H9 (cell line): Measurements from ENCODE around the gene RIMBP2. TPM values are rescaled to one million over a fixed set of nuclear protein-coding genes. Genes with fewer than 3 reads are reported as not detected.

Source experiments
- DNase-seq: peaks from one replicate; pipeline ENCODE4 v3.0.0-alpha.2; 2017
- H2AFZ ChIP-seq: one replicate; pipeline ENCODE4 v1.6.1; 2013; ENCODE audit warnings: mild to moderate bottlenecking, low read length, control low read depth, moderate library complexity
- H2AK5ac ChIP-seq: 2 replicates; pipeline ENCODE4 v1.6.1; 2013; ENCODE audit warnings: low read length, control low read depth, mixed read lengths; ENCODE audit not compliant: insufficient read length
- H2BK120ac ChIP-seq: one replicate; pipeline ENCODE4 v1.6.1; 2013; ENCODE audit warnings: low read depth, mild to moderate bottlenecking, low read length, control low read depth, inconsistent platforms; ENCODE audit not compliant: poor library complexity, severe bottlenecking
- H2BK12ac ChIP-seq: 2 replicates; pipeline ENCODE4 v1.6.1; 2013; ENCODE audit warnings: low read length, control low read depth, mixed read lengths, low read depth; ENCODE audit not compliant: insufficient read length
- H2BK15ac ChIP-seq: 2 replicates; pipeline ENCODE4 v1.6.1; 2013; ENCODE audit warnings: low read depth, low read length, control low read depth
- H2BK20ac ChIP-seq: one replicate; pipeline ENCODE4 v1.6.1; 2013; ENCODE audit warnings: low read depth, mild to moderate bottlenecking, low read length, control low read depth, inconsistent platforms; ENCODE audit not compliant: poor library complexity, severe bottlenecking
- H2BK5ac ChIP-seq: 2 replicates; pipeline ENCODE4 v1.6.1; 2013; ENCODE audit warnings: low read length, control low read depth, mixed read lengths; ENCODE audit not compliant: insufficient read length
- H3K14ac ChIP-seq: 2 replicates; pipeline ENCODE4 v1.6.1; 2013; ENCODE audit warnings: low read length, control low read depth; ENCODE audit not compliant: insufficient read depth
- H3K18ac ChIP-seq: 2 replicates; pipeline ENCODE4 v1.6.1; 2013; ENCODE audit warnings: low read depth, mild to moderate bottlenecking, mixed read lengths, low read length, control low read depth; ENCODE audit not compliant: insufficient read length
- H3K23ac ChIP-seq: 2 replicates; pipeline ENCODE4 v1.6.1; 2013; ENCODE audit warnings: low read length, control low read depth, mixed read lengths, low read depth; ENCODE audit not compliant: insufficient read length
- H3K23me2 ChIP-seq: 2 replicates; pipeline ENCODE4 v1.6.1; 2013; ENCODE audit warnings: low read depth, mild to moderate bottlenecking, mixed read lengths, low read length, control low read depth; ENCODE audit not compliant: insufficient read length, poor library complexity, severe bottlenecking
- H3K27ac ChIP-seq: 2 replicates; pipeline ENCODE4 v1.5.1; 2013; ENCODE audit warnings: low read length, control low read depth, mixed read lengths, low read depth; ENCODE audit not compliant: insufficient read length
- H3K27me3 ChIP-seq: 2 replicates; pipeline ENCODE4 v1.6.1; 2013; ENCODE audit warnings: low read length, control low read depth, inconsistent platforms; ENCODE audit not compliant: insufficient read depth
- H3K4ac ChIP-seq: 2 replicates; pipeline ENCODE4 v1.6.1; 2013; ENCODE audit warnings: low read depth, mild to moderate bottlenecking, control low read depth, inconsistent platforms, low read length, moderate library complexity
- H3K4me1 ChIP-seq: 2 replicates; pipeline ENCODE4 v1.6.1; 2013; ENCODE audit warnings: low read length, control low read depth, inconsistent platforms; ENCODE audit not compliant: insufficient read depth
- H3K4me2 ChIP-seq: 2 replicates; pipeline ENCODE4 v1.6.1; 2013; ENCODE audit warnings: low read length, control low read depth, mixed read lengths; ENCODE audit not compliant: insufficient read length, insufficient read depth
- H3K56ac ChIP-seq: 2 replicates; pipeline ENCODE4 v1.6.1; 2013; ENCODE audit warnings: low read depth, mild to moderate bottlenecking, mixed read lengths, low read length, control low read depth; ENCODE audit not compliant: insufficient read length
- H3K79me1 ChIP-seq: 2 replicates; pipeline ENCODE4 v1.6.1; 2013; ENCODE audit warnings: low read depth, mild to moderate bottlenecking, moderate library complexity, low read length, control low read depth, inconsistent platforms; ENCODE audit not compliant: insufficient read depth, poor library complexity, severe bottlenecking
- H3K79me2 ChIP-seq: 2 replicates; pipeline ENCODE4 v1.6.1; 2013; ENCODE audit warnings: low read length, control low read depth, inconsistent platforms; ENCODE audit not compliant: insufficient read depth
- H3K9ac ChIP-seq: 2 replicates; pipeline ENCODE4 v1.6.1; 2013; ENCODE audit warnings: low read length, control low read depth, mixed read lengths; ENCODE audit not compliant: insufficient read length; ENCODE audit errors: extremely low read depth
- H3K9me3 ChIP-seq: one replicate; pipeline ENCODE4 v1.6.1; 2013; ENCODE audit warnings: low read depth, low read length, inconsistent platforms; ENCODE audit not compliant: control insufficient read depth
- H3T11ph ChIP-seq: one replicate; pipeline ENCODE4 v1.6.1; 2013; ENCODE audit warnings: mild to moderate bottlenecking, low read length, control low read depth, inconsistent platforms
- H4K20me1 ChIP-seq: one replicate; pipeline ENCODE4 v1.6.1; 2013; ENCODE audit not compliant: control insufficient read depth, insufficient read length, insufficient read depth
- H4K5ac ChIP-seq: 2 replicates; pipeline ENCODE4 v1.6.1; 2013; ENCODE audit warnings: low read depth, mild to moderate bottlenecking, mixed read lengths, low read length, control low read depth; ENCODE audit not compliant: insufficient read length
- H4K8ac ChIP-seq: replicated peaks from 2 replicates; pipeline ENCODE4 v1.6.1; 2013; ENCODE audit warnings: low read length, control low read depth, mixed read lengths, low read depth; ENCODE audit not compliant: insufficient read length
- H4K91ac ChIP-seq: 2 replicates; pipeline ENCODE4 v1.6.1; 2013; ENCODE audit warnings: low read depth, mild to moderate bottlenecking, moderate library complexity, mixed read lengths, low read length, control low read depth; ENCODE audit not compliant: insufficient read length
- H3K27ac Mint-ChIP-seq, 3 experiments: 2 replicates in 2 of 3; 3 replicates in 1 of 3; pipeline ENCODE4 v1.8.0; 2020 to 2021; ENCODE audit warnings: mixed read lengths in 3 of 3, mild to moderate bottlenecking in 1 of 3, moderate library complexity in 1 of 3
- H3K27me3 Mint-ChIP-seq: 2 replicates; pipeline ENCODE4 v1.8.0; 2021; ENCODE audit warnings: low read depth, mild to moderate bottlenecking, moderate library complexity, mixed read lengths
- H3K36me3 Mint-ChIP-seq, 3 experiments: 2 replicates in 2 of 3; 3 replicates in 1 of 3; pipeline ENCODE4 v1.8.0; 2020 to 2021; ENCODE audit warnings: low read depth in 3 of 3, mixed read lengths in 3 of 3; ENCODE audit not compliant: insufficient read depth in 1 of 3
- H3K4me1 Mint-ChIP-seq, 2 experiments: 2 replicates each; pipeline ENCODE4 v1.8.0; 2020; ENCODE audit warnings: mixed read lengths in 2 of 2
- H3K4me3 Mint-ChIP-seq, 2 experiments: 2 replicates in 1 of 2; 3 replicates in 1 of 2; pipeline ENCODE4 v1.8.0; 2020 to 2021; ENCODE audit warnings: mild to moderate bottlenecking in 2 of 2, mixed read lengths in 2 of 2, moderate library complexity in 1 of 2
- H3K9me3 Mint-ChIP-seq, 2 experiments: 2 replicates in 1 of 2; 3 replicates in 1 of 2; pipeline ENCODE4 v1.8.0; 2020; ENCODE audit warnings: mild to moderate bottlenecking in 2 of 2, mixed read lengths in 2 of 2, moderate library complexity in 1 of 2
- WGBS: extraction: QIAGEN DNeasy Blood & Tissue Kit; methylation state at CpG from one replicate; pipeline ENCODE4 v1.1.7; 2013; ENCODE audit warnings: missing lambda C conversion rate, low lambda C conversion rate, mixed read lengths; ENCODE audit not compliant: insufficient read length; ENCODE audit errors: extremely low coverage; 5-methylcytosine and 5-hydroxymethylcytosine counted together
- long read RNA-seq: library from polyadenylated mRNA; unstranded; transcript quantifications from one replicate; pipeline ENCODE4 v2.0.0, GENCODE V29; 2020
- total RNA-seq: library from RNA; stranded (reverse); gene quantifications from 2 replicates; pipeline ENCODE4 v1.2.1, GENCODE V29; 2021
- TF ChIP-seq, protein P1 (sequence below): fragments of 200-600 bp; sonication (generic); conservative IDR thresholded peaks from 3 replicates; pipeline ENCODE4 v1.8.0; 2021; ENCODE audit warnings: antibody characterized with exemption, mild to moderate bottlenecking

Gene RIMBP2, protein sequence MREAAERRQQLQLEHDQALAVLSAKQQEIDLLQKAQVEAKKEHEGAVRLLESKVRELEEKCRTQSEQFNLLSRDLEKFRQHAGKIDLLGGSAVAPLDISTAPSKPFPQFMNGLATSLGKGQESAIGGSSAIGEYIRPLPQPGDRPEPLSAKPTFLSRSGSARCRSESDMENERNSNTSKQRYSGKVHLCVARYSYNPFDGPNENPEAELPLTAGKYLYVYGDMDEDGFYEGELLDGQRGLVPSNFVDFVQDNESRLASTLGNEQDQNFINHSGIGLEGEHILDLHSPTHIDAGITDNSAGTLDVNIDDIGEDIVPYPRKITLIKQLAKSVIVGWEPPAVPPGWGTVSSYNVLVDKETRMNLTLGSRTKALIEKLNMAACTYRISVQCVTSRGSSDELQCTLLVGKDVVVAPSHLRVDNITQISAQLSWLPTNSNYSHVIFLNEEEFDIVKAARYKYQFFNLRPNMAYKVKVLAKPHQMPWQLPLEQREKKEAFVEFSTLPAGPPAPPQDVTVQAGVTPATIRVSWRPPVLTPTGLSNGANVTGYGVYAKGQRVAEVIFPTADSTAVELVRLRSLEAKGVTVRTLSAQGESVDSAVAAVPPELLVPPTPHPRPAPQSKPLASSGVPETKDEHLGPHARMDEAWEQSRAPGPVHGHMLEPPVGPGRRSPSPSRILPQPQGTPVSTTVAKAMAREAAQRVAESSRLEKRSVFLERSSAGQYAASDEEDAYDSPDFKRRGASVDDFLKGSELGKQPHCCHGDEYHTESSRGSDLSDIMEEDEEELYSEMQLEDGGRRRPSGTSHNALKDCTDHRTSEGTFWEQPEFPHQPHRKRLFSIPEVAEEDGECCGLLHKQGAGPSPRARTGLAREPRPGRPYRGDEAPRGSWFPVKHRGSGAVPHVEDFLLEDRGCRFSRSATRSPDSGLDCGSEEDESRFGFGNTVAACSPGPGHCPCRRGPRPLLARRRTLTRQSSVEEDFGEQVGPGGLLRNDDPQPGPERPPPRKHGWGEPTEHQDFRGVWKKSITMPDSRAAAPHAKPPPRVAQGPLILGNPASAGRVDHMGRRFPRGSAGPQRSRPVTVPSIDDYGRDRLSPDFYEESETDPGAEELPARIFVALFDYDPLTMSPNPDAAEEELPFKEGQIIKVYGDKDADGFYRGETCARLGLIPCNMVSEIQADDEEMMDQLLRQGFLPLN (N-terminal part only)
- total RNA-seq, result 0.70 TPM in 2 replicates
- long read RNA-seq, result 0 reads

DNA sequence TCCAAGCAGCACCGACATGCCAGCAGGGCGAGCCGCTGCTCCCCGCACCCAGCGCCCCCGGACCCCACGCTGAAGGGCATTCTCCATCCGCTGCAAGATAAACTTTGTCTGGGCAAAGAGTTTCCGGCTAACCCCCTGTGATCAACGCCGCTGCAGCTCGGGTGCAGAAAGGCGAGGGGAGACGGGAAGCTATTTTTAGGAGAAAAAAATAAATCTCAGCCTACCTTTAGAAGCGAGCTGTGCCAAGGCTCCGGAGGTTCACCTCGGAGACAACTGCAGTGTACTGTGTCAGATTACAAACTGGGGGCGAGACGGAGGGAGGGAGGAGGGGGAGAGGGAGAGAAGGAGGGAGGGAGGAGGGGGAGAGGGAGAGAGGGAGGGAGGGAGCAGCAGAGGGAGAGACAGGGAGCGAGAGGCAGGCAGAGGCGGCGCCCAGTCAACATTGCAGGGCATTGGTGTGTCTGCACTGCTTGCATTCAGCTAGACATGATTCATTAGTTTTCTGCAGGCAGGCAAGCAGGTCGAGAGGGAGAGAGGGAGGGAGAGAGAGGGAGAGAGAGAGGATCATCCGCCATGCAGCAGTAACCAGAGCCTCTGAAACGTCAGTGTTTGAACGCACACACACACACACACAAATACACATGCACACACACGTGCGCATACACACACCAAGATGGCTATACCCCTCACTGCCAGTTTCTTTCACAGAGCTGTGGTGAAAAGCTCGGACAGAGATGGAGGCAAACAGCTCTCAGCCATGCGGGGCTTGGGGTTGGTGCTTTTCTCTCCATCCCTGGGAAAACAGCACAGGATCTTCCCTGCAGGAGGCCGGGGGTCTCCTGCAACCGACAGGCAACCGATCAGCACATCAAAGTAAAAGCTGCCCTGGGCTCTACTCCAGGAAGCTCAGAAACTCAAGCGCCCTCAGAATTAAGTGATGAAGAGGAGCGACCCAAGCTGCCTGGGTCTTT is at the start of gene RIMBP2:
TSS of gene RIMBP2 (minus strand) at position 302 of the 971 bp plus-strand sequence. CDS start 237,286 bp downstream, outside the sequence.
- H3K18ac ChIP-seq, result no peak within 1 kb of the TSS
- H3K79me1 ChIP-seq, result no peaks in the 10 kb centered on the region
- H4K91ac ChIP-seq, result no peak within 1 kb of the TSS
- no peak within 1 kb of the TSS for H2BK120ac ChIP-seq
- no peaks in the 10 kb centered on the region for H3K4me1 ChIP-seq
- TF ChIP-seq, protein P1, sequence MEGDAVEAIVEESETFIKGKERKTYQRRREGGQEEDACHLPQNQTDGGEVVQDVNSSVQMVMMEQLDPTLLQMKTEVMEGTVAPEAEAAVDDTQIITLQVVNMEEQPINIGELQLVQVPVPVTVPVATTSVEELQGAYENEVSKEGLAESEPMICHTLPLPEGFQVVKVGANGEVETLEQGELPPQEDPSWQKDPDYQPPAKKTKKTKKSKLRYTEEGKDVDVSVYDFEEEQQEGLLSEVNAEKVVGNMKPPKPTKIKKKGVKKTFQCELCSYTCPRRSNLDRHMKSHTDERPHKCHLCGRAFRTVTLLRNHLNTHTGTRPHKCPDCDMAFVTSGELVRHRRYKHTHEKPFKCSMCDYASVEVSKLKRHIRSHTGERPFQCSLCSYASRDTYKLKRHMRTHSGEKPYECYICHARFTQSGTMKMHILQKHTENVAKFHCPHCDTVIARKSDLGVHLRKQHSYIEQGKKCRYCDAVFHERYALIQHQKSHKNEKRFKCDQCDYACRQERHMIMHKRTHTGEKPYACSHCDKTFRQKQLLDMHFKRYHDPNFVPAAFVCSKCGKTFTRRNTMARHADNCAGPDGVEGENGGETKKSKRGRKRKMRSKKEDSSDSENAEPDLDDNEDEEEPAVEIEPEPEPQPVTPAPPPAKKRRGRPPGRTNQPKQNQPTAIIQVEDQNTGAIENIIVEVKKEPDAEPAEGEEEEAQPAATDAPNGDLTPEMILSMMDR, result no peak
- no peak within 1 kb of the TSS for H2BK5ac ChIP-seq
- no peaks in the 10 kb centered on the region for H3K9me3 ChIP-seq
- H2AFZ ChIP-seq, result no peak within 1 kb of the TSS
- Mint-ChIP-seq H3K36me3 (peaks cover 0 to 5% (median 0%) of the 10 kb centered on the region in 3 experiments; a peak in 3 of 7 replicates), H3K9me3 (peaks cover 7 to 12% of the 10 kb centered on the region in 2 experiments; a peak in 4 of 5 replicates), H3K27ac (no peak within 1 kb of the TSS; a peak in 1 of 7 replicates), H3K27me3 (peaks cover 87% of the 10 kb centered on the region), H3K4me1 (peaks cover 21 to 32% of the 10 kb centered on the region in 2 experiments), H3K4me3 (peak within 1 kb of the TSS; percentile 73 to 89)
- no peak within 1 kb of the TSS for H3K9ac ChIP-seq
- peaks cover 42% of the 10 kb centered on the region for H3K27me3 ChIP-seq
- no peak within 1 kb of the TSS for H4K8ac ChIP-seq
- H2BK15ac ChIP-seq, result no peak within 1 kb of the TSS
- no peak within 1 kb of the TSS for H3T11ph ChIP-seq
- no CpG with 5 or more reads among the region's 35 CpGs for WGBS
- no peaks in the 10 kb centered on the region for H3K79me2 ChIP-seq
- H3K4ac ChIP-seq, result no peak within 1 kb of the TSS
- no peaks in the 10 kb centered on the region for H4K20me1 ChIP-seq
- H2BK12ac ChIP-seq, result no peak within 1 kb of the TSS
- no peak within 1 kb of the TSS for H3K27ac ChIP-seq
- H2BK20ac ChIP-seq, result no peak within 1 kb of the TSS
- no peak within 1 kb of the TSS for H4K5ac ChIP-seq
- H3K56ac ChIP-seq, result no peak within 1 kb of the TSS
- peaks cover 27% of the 10 kb centered on the region for H3K23me2 ChIP-seq
- H3K14ac ChIP-seq, result no peak within 1 kb of the TSS
- DNase-seq, result peak; percentile 83
- H3K23ac ChIP-seq, result no peak within 1 kb of the TSS
- no peak within 1 kb of the TSS for H2AK5ac ChIP-seq
- H3K4me2 ChIP-seq, result peak within 1 kb of the TSS; percentile 93
